SH-SY5Y (cell line): ENCODE data around the gene FAM98B.

Source experiments
- GATA2 ChIP-seq: IDR thresholded peaks from 2 replicates; pipeline ENCODE4 v1.6.1; 2011; ENCODE audit warnings: mild to moderate bottlenecking, low read depth, low read length
- GATA3 ChIP-seq: IDR thresholded peaks from 2 replicates; pipeline ENCODE4 v1.6.1; 2011; ENCODE audit warnings: low read depth, mild to moderate bottlenecking, low read length, moderate library complexity

FAM98B gene

GRCh38 chr15:38440353-38441129, 13.4 kb upstream of the FAM98B start:
- TF ChIP-seq GATA3 (no peak), GATA2 (no peak)

- TF ChIP-seq GATA3 (no peak), GATA2 (no peak)
Measured at GRCh38 chr15:38441130-38441519, 12.8 kb upstream of the FAM98B start.

GRCh38 chr15:38454696-38455090, 766 bp downstream of the FAM98B start:
- TF ChIP-seq GATA3: no peak
- no peak for TF ChIP-seq GATA2

- TF ChIP-seq GATA2 (no peak), GATA3 (no peak)
Measured at GRCh38 chr15:38455092-38455491, 1.2 kb downstream of the FAM98B start.

- TF ChIP-seq GATA2: no peak
- no peak for TF ChIP-seq GATA3
Measured at GRCh38 chr15:38458646-38459045, 4.7 kb downstream of the FAM98B start.

- TF ChIP-seq GATA3 (no peak), GATA2 (no peak)
Measured at GRCh38 chr15:38459480-38459879, 5.6 kb downstream of the FAM98B start.

- TF ChIP-seq GATA2: no peak
Measured at GRCh38 chr15:38460543-38460942, 6.6 kb downstream of the FAM98B start.

GRCh38 chr15:38461066-38461833, 7.3 kb downstream of the FAM98B start:
- no peak for TF ChIP-seq GATA2
- no peak for TF ChIP-seq GATA3

- TF ChIP-seq GATA3: no peak
- TF ChIP-seq GATA2: no peak
Measured at GRCh38 chr15:38463893-38464292, 10.0 kb downstream of the FAM98B start.

GRCh38 chr15:38464675-38465074, 10.7 kb downstream of the FAM98B start:
- no peak for TF ChIP-seq GATA2
- TF ChIP-seq GATA3: no peak

GRCh38 chr15:38470816-38471215, 16.9 kb downstream of the FAM98B start:
- TF ChIP-seq GATA2: no peak
- no peak for TF ChIP-seq GATA3

GRCh38 chr15:38471974-38472373, 18.0 kb downstream of the FAM98B start:
- no peak for TF ChIP-seq GATA3
- no peak for TF ChIP-seq GATA2

- no peak for TF ChIP-seq GATA2
- no peak for TF ChIP-seq GATA3
Measured at GRCh38 chr15:38474155-38474757, 20.3 kb downstream of the FAM98B start.

- TF ChIP-seq GATA3 (no peak), GATA2 (no peak)
Measured at GRCh38 chr15:38475361-38475760, 21.4 kb downstream of the FAM98B start.

- no peak for TF ChIP-seq GATA2
- no peak for TF ChIP-seq GATA3
Measured at GRCh38 chr15:38476120-38476519, 22.2 kb downstream of the FAM98B start.

- TF ChIP-seq GATA3 (no peak), GATA2 (no peak)
Measured at GRCh38 chr15:38477637-38478036, 23.7 kb downstream of the FAM98B start.
